ENCODE results near the gene UNC5CL. TPM values are rescaled to one million over a fixed set of nuclear protein-coding genes. Genes with fewer than 3 reads are reported as not detected.
A peak's percentile ranks its signal among the peaks of the same experiment; 100 is the strongest.

The UNC5CL gene
- total RNA-seq, 1 experiment from 2014 or later = 0.81 TPM

GRCh38 chr6:41066867-41067304 is 27.9 kb upstream of the UNC5CL start:
- no peak overlapping the region for H3K14ac ChIP-seq (ENCODE audit: insufficient read depth, low read length)
- DNase-seq = peak; percentile 56
- WGBS (ENCODE audit: extremely low coverage, insufficient read length, low lambda C conversion rate) = no CpG with 5 or more reads among the region's 3 CpGs
- H2BK5ac ChIP-seq (ENCODE audit: insufficient read length, low read length) = no peak overlapping the region
- H3K4ac ChIP-seq (ENCODE audit: low read depth, low read length) = no peak overlapping the region
- Mint-ChIP-seq H3K27me3 (ENCODE audit: low read depth) (no peaks in the 10 kb centered on the region), H3K4me1 (peaks cover 11 to 15% of the 10 kb centered on the region in 2 experiments), H3K9me3 (no peaks in the 10 kb centered on the region), H3K36me3 (ENCODE audit: insufficient read depth in 1 of 3, low read depth in 3 of 3) (peaks cover 2 to 47% (median 41%) of the 10 kb centered on the region in 3 experiments; a peak in 5 of 7 replicates), H3K4me3 (no peak overlapping the region; a peak in 1 of 5 replicates), H3K27ac (no peak overlapping the region)
- H3K9ac ChIP-seq (ENCODE audit: extremely low read depth, insufficient read length, low read length) = no peak overlapping the region
- no peak overlapping the region for H2BK120ac ChIP-seq (ENCODE audit: low read depth, low read length, poor library complexity, severe bottlenecking)
- no peak overlapping the region for H2BK15ac ChIP-seq (ENCODE audit: low read depth, low read length)
- H3K27me3 ChIP-seq (ENCODE audit: insufficient read depth, low read length) = no peaks in the 10 kb centered on the region
- no peak overlapping the region for H3K23ac ChIP-seq (ENCODE audit: insufficient read length, low read depth, low read length)
- no peak overlapping the region for H4K5ac ChIP-seq (ENCODE audit: insufficient read length, low read depth, low read length)
- no peak overlapping the region for H2AFZ ChIP-seq (ENCODE audit: low read length)
- H3T11ph ChIP-seq (ENCODE audit: low read length) = no peak overlapping the region
- no peaks in the 10 kb centered on the region for H3K79me1 ChIP-seq (ENCODE audit: insufficient read depth, low read depth, low read length, poor library complexity, severe bottlenecking)
- H4K8ac ChIP-seq (replicated peaks; ENCODE audit: insufficient read length, low read depth, low read length) = no peak overlapping the region
- H2AK5ac ChIP-seq (ENCODE audit: insufficient read length, low read length) = no peak overlapping the region
- H3K79me2 ChIP-seq (ENCODE audit: insufficient read depth, low read length) = no peaks in the 10 kb centered on the region
- no peak overlapping the region for H2BK20ac ChIP-seq (ENCODE audit: low read depth, low read length, poor library complexity, severe bottlenecking)
- no peak overlapping the region for H3K27ac ChIP-seq (ENCODE audit: insufficient read length, low read depth, low read length)
- no peak overlapping the region for H3K56ac ChIP-seq (ENCODE audit: insufficient read length, low read depth, low read length)
- H3K18ac ChIP-seq (ENCODE audit: insufficient read length, low read depth, low read length) = no peak overlapping the region
- no peaks in the 10 kb centered on the region for H3K9me3 ChIP-seq (ENCODE audit: control insufficient read depth, low read depth, low read length)
- TF ChIP-seq, protein P1, sequence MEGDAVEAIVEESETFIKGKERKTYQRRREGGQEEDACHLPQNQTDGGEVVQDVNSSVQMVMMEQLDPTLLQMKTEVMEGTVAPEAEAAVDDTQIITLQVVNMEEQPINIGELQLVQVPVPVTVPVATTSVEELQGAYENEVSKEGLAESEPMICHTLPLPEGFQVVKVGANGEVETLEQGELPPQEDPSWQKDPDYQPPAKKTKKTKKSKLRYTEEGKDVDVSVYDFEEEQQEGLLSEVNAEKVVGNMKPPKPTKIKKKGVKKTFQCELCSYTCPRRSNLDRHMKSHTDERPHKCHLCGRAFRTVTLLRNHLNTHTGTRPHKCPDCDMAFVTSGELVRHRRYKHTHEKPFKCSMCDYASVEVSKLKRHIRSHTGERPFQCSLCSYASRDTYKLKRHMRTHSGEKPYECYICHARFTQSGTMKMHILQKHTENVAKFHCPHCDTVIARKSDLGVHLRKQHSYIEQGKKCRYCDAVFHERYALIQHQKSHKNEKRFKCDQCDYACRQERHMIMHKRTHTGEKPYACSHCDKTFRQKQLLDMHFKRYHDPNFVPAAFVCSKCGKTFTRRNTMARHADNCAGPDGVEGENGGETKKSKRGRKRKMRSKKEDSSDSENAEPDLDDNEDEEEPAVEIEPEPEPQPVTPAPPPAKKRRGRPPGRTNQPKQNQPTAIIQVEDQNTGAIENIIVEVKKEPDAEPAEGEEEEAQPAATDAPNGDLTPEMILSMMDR (conservative IDR thresholded peaks at IDR 0.05) = peak; percentile 90
- H4K20me1 ChIP-seq (ENCODE audit: control insufficient read depth, insufficient read depth, insufficient read length) = no peaks in the 10 kb centered on the region
- no peak overlapping the region for H3K4me2 ChIP-seq (ENCODE audit: insufficient read depth, insufficient read length, low read length)
- no peak overlapping the region for H4K91ac ChIP-seq (ENCODE audit: insufficient read length, low read depth, low read length)
- no peaks in the 10 kb centered on the region for H3K23me2 ChIP-seq (ENCODE audit: insufficient read length, low read depth, low read length, poor library complexity, severe bottlenecking)
- no peaks in the 10 kb centered on the region for H3K4me1 ChIP-seq (ENCODE audit: insufficient read depth, low read length)
- H2BK12ac ChIP-seq (ENCODE audit: insufficient read length, low read depth, low read length) = no peak overlapping the region
